Thoracic aorta endothelial cell (primary cell): ENCODE data around the gene ZNF416. TPM values are rescaled to one million over a fixed set of nuclear protein-coding genes. Genes with fewer than 3 reads are reported as not detected.

Experiments
- total RNA-seq: library from RNA; depleted of rRNA; stranded (reverse); fragments of >200 nt; gene quantifications from 2 replicates; pipeline ENCODE4 v1.2.3, GENCODE V29; 2012

Gene ZNF416
- total RNA-seq = 4.2 and 5.6 TPM in 2 replicates

DNA sequence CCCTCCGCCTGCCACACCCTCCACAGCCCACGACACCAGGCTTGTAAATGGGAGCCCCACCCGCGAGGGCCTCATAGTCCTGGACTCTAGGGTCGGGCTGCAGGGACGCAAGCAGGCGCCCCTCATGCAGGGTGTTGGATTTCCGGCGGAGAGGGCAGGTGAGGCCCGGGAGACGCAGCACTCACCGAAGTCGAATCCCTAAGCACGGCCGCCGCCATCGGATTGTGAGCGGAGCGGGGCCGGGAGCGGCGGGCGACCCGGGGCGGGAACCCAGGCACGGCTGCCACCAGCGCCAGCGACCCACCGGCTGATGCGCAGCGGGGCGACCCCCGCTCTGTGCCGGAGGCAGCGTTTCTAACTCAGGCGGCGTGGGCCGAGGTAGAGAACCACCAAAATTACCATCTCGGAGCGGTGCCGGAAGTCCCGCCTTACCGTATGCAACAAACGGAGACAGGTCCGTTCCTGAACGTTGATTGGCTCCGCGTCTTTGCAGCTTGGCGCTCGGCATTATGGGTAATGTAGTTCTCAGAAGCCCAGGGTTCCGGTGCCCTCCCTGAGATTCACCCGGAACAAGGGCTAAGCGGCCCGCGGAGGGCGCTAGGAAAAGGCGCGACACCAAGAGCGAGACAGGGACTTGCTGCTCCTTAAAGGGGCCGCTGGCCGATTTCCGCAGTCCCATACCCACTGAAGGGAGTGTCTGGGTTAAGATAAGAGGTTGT, at the start of gene ZNF416:
TSS of gene ZNF416 (minus strand) at position 425 of the 719 bp plus-strand sequence. CDS start at position 218, 207 bp downstream.

GRCh38 chr19:57613941-57614743, 35.4 kb upstream of the ZNF416 start, which contains the start of gene ZNF134:
Gene ZNF134, plus strand, starts transcription at chr19:57614242. Its CDS starts 5,227 bp downstream, at chr19:57619469.

GRCh38 chr19:57599761-57600383, 21.2 kb upstream of the ZNF416 start, which contains the start of gene ZNF530:
Gene ZNF530, plus strand, starts transcription at chr19:57599885. Its CDS starts 4,461 bp downstream, at chr19:57604346.

DNA sequence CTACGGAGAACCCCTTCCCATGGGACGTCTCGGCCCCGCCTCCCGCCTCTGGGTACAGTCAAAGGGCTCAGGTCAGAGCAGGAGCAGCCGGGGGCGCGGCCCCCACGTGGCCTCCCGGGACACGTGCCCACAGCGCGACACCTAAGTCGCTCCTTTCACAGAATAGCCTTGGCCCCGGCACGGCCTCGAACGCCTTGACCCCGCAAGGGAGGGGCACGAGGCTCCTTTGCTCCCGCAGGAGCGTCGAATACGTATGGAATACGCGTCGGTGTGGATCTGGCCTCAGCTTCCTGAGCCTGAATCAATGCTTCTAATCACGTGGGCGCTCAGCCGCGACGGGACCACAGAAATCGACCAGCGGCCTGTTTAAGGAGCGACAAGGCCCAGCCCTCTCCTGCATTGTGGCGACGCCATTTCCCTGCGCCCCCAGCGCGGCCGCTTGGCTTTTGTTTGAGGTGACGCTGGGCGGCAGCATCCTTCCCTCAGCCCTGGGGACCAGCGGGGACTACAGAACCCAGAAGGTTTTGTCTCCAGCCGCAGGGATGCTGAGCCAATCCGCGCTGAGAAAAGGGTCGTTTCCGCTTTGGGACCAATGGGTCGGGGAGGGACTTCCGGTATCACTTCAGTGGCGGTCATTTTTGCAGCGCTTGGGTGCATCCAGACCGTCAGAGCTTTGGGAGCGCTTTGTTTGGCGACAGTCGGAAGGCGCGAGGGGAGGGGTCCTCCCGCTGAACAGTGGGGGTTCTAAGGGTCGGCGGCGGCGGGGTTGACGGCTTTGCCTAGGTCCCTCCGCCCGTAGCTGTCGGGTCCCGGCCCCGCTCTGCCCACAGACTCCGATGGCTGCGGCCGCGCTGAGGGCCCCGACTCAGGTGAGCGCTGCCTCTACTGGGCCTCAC, 5.1 kb upstream of the ZNF416 start, which contains the start of gene ZIK1:
TSS of gene ZIK1 (plus strand) at position 625 of the 896 bp plus-strand sequence. CDS start at position 837, 212 bp downstream.

DNA sequence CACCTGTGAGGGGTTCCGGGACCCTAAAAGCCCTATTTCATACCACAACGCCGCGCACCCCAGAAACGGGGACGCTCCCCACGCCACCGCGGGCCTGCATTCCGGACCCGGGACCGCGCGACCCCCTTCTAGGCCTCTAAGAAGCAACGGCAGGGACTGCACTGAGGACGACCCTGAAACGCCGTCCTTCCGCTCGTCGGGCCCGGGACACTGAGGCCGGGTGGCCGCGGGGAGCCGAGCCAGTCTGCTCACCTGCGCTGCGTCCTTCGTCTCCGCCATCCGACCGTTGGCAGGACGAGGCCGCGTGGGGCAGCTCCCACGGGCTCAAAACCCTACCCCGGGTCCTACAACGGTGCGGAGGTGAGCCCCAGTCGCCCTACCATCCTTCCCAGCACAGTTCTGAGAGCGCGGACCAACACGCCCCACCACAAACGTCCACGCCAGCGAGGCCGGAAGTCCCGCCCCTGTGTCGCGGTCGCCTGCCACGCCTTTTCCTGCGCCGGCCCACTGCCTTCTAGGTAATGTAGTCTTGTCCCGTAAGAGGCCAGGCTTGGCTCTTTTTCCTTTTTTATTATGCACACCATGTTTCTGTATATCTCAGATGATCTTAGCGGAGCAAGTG, 19.2 kb downstream of the ZNF416 start, which contains the start of gene ZNF550:
TSS of gene ZNF550 (minus strand) at position 460 of the 622 bp plus-strand sequence. CDS start at position 279, 181 bp downstream.

GRCh38 chr19:57527136-57527881, 51.4 kb downstream of the ZNF416 start, which contains the start of gene ZNF549:
Gene ZNF549, plus strand, starts transcription at chr19:57527356. Its CDS starts 218 bp downstream, at chr19:57527574.

Other genes with a start within 250 kb of the ZNF416 start
- 6.7 and 8.2 TPM in 2 replicates for gene ZNF304, start 227.6 kb downstream of the ZNF416 start, total RNA-seq
- 4.5 and 9.3 TPM in 2 replicates for gene TRAPPC2B, start 215.4 kb downstream of the ZNF416 start, total RNA-seq
- gene ZNF547, start 215.4 kb downstream of the ZNF416 start, total RNA-seq = 1.2 and 3.1 TPM in 2 replicates
- gene ZNF548, start 189.1 kb downstream of the ZNF416 start, total RNA-seq = 10.0 and 10.3 TPM in 2 replicates
- gene ZNF17, start 167.8 kb downstream of the ZNF416 start, total RNA-seq = 9.2 and 11.1 TPM in 2 replicates
- gene ZNF749, start 143.6 kb downstream of the ZNF416 start, total RNA-seq = 10.8 and 11.1 TPM in 2 replicates
- 0.65 and 0.66 TPM in 2 replicates for gene VN1R1, start 121.8 kb downstream of the ZNF416 start, total RNA-seq
- 15.1 and 15.3 TPM in 2 replicates for gene ZNF772, start 101.3 kb downstream of the ZNF416 start, total RNA-seq
- 6.9 and 8.1 TPM in 2 replicates for gene ZNF419, start 91.2 kb downstream of the ZNF416 start, total RNA-seq
- gene ZNF773, start 79.0 kb downstream of the ZNF416 start, total RNA-seq = 6.0 and 9.0 TPM in 2 replicates
- 3.5 and 5.3 TPM in 2 replicates for gene ZNF549, start 51.6 kb downstream of the ZNF416 start, total RNA-seq
- 5.5 and 6.0 TPM in 2 replicates for gene ZNF550, start 19.0 kb downstream of the ZNF416 start, total RNA-seq
- gene ZIK1, start 5.2 kb upstream of the ZNF416 start, total RNA-seq = 1.4 and 4.4 TPM in 2 replicates
- gene ZNF530, start 21.0 kb upstream of the ZNF416 start, total RNA-seq = 3.3 and 4.8 TPM in 2 replicates
- gene ZNF134, start 35.3 kb upstream of the ZNF416 start, total RNA-seq = 14.1 and 18.0 TPM in 2 replicates
- gene ZNF211, start 54.3 kb upstream of the ZNF416 start, total RNA-seq = 5.8 and 7.6 TPM in 2 replicates
- gene ZSCAN4, start 90.0 kb upstream of the ZNF416 start, total RNA-seq = not detected in 2 replicates
- 10.1 and 11.3 TPM in 2 replicates for gene ZNF551, start 103.1 kb upstream of the ZNF416 start, total RNA-seq
- gene ZNF154, start 130.3 kb upstream of the ZNF416 start, total RNA-seq = 0.79 and 1.6 TPM in 2 replicates
- 4.5 and 5.1 TPM in 2 replicates for gene ZNF671, start 148.7 kb upstream of the ZNF416 start, total RNA-seq
- 13.4 and 17.6 TPM in 2 replicates for gene ZNF776, start 167.9 kb upstream of the ZNF416 start, total RNA-seq
- gene ZNF586, start 190.8 kb upstream of the ZNF416 start, total RNA-seq = 19.8 and 21.7 TPM in 2 replicates
- gene ZNF552, start 236.0 kb upstream of the ZNF416 start, total RNA-seq = 8.0 and 9.1 TPM in 2 replicates